HCT116 (cell line): Measurements from ENCODE around the gene CORT. TPM values are rescaled to one million over a fixed set of nuclear protein-coding genes. Genes with fewer than 3 reads are reported as not detected.
A peak's percentile ranks its signal among the peaks of the same experiment; 100 is the strongest.

Source experiments
- ATAC-seq: fragments of 200-7000 bp; cut with Tn5 transposase; 2 replicates; pipeline ENCODE4 v1.9.1; 2020; ENCODE audit warnings: mild to moderate bottlenecking, moderate library complexity
- BruUV-seq: library from RNA; stranded (reverse); fragments of 400-500 nt; replicated peaks from 2 replicates; lab custom pipeline; 2021; lab: Mats Ljungman, UMichigan
- CTCF ChIA-PET: fragments of 300-600 bp; sonication (Branson Sonifier 250); formaldehyde crosslinking; loops from one replicate; lab custom pipeline; 2021; ENCODE audit warnings: antibody characterized with exemption; lab: Charles Lee
- POLR2A ChIA-PET: fragments of 300-600, 350-600 bp; sonication (Branson Sonifier 250); formaldehyde crosslinking; loops from one replicate; lab custom pipeline; 2021; ENCODE audit warnings: antibody characterized with exemption; lab: Charles Lee
- RAD21 ChIA-PET, 2 experiments: fragments of 300-600 bp; sonication (Branson Sonifier 250); formaldehyde crosslinking; loops; one replicate each; lab custom pipeline; 2023; ENCODE audit warnings: low total read pairs in 2 of 2; ENCODE audit not compliant: uncharacterized antibody in 2 of 2, unreplicated experiment in 2 of 2, low non-redundant PET in 1 of 2; lab: Charles Lee
- DNase-seq: peaks from one replicate; pipeline ENCODE4 v3.0.0-alpha.2; 2010; ENCODE audit warnings: low read depth, low spot score
- H2AFZ ChIP-seq: fragments of 200-600 bp; shearing (Covaris generic), sonication (generic); 2 replicates; pipeline ENCODE4 v1.6.1; 2017; ENCODE audit warnings: low read depth, mixed run types, mixed read lengths, antibody characterized with exemption, low read length; ENCODE audit not compliant: poor library complexity, severe bottlenecking
- H3K27ac ChIP-seq: 2 replicates; pipeline ENCODE4 v1.5.1; 2012; ENCODE audit warnings: low read depth, low read length
- H3K27me3 ChIP-seq: fragments of 200-600 bp; sonication (generic); 2 replicates; pipeline ENCODE4 v1.6.1; 2016; ENCODE audit warnings: mixed run types, low read length, mixed read lengths; ENCODE audit not compliant: insufficient read depth
- H3K36me3 ChIP-seq, 2 experiments: fragments of 200-500 bp in 1 of 2; fragments of 200-600 bp in 1 of 2; sonication (Bioruptor generic) in 1 of 2; sonication (generic) in 1 of 2; 2 replicates each; pipeline versions ENCODE4 v1.5.1 to v1.6.1; 2014 to 2016; ENCODE audit warnings: low read length in 2 of 2, inconsistent platforms in 1 of 2, mixed read lengths in 1 of 2, mixed run types in 1 of 2; ENCODE audit not compliant: insufficient read depth in 2 of 2, control insufficient read depth in 1 of 2
- H3K4me1 ChIP-seq, 2 experiments: fragments of 200-600 bp in 1 of 2; sonication (generic) in 1 of 2; 2 replicates each; pipeline versions ENCODE4 v1.5.1 to v1.6.1; 2012 to 2017; ENCODE audit warnings: low read length in 2 of 2, inconsistent platforms in 1 of 2, mild to moderate bottlenecking in 1 of 2, mixed read lengths in 1 of 2, mixed run types in 1 of 2, moderate library complexity in 1 of 2; ENCODE audit not compliant: insufficient read depth in 2 of 2, control insufficient read depth in 1 of 2
- H3K4me2 ChIP-seq: fragments of 200-600 bp; sonication (generic); 2 replicates; pipeline ENCODE4 v1.6.1; 2017; ENCODE audit warnings: mixed run types, low read length, mixed read lengths
- H3K4me3 ChIP-seq, 2 experiments: fragments of 200-600 bp in 1 of 2; sonication (generic) in 1 of 2; replicated peaks in 1 of 2; 2 replicates each; pipeline ENCODE4 v1.5.1; 2011 to 2016; ENCODE audit warnings: low read length in 2 of 2, control low read depth in 1 of 2, low read depth in 1 of 2, mild to moderate bottlenecking in 1 of 2, mixed read lengths in 1 of 2, mixed run types in 1 of 2
- H3K79me2 ChIP-seq: fragments of 200-600 bp; sonication (generic); 2 replicates; pipeline ENCODE4 v1.6.1; 2017; ENCODE audit warnings: mild to moderate bottlenecking, mixed run types, low read length, moderate library complexity, mixed read lengths; ENCODE audit not compliant: insufficient read depth
- H3K9ac ChIP-seq: fragments of 200-600 bp; sonication (generic); 2 replicates; pipeline ENCODE4 v1.6.1; 2016; ENCODE audit warnings: low read length, mixed read lengths
- H3K9me2 ChIP-seq: fragments of 200-600 bp; sonication (generic), shearing (Covaris generic); 2 replicates; pipeline ENCODE4 v1.6.1; 2017; ENCODE audit warnings: mixed run types, mild to moderate bottlenecking, moderate library complexity; ENCODE audit not compliant: insufficient read depth
- H3K9me3 ChIP-seq, 2 experiments: fragments of 200-500 bp in 1 of 2; fragments of 200-600 bp in 1 of 2; sonication (Bioruptor generic) in 1 of 2; sonication (generic) in 1 of 2; 2 replicates each; pipeline ENCODE4 v1.6.1; 2014 to 2017; ENCODE audit warnings: low read length in 2 of 2, mixed read lengths in 2 of 2, inconsistent platforms in 1 of 2, low read depth in 1 of 2, mild to moderate bottlenecking in 1 of 2, mixed run types in 1 of 2, moderate library complexity in 1 of 2; ENCODE audit not compliant: control insufficient read depth in 1 of 2, insufficient read depth in 1 of 2
- H4K20me1 ChIP-seq: fragments of 200-600 bp; sonication (generic), shearing (Covaris generic); 2 replicates; pipeline ENCODE4 v1.6.1; 2017; ENCODE audit warnings: mixed run types, mild to moderate bottlenecking, moderate library complexity; ENCODE audit not compliant: insufficient read depth
- ATF3 ChIP-seq: IDR thresholded peaks from 2 replicates; pipeline ENCODE4 v1.6.1; 2012
- CBX3 ChIP-seq: IDR thresholded peaks from 2 replicates; pipeline ENCODE4 v1.6.1; 2012; ENCODE audit warnings: low read depth
- CEBPB ChIP-seq: IDR thresholded peaks from 2 replicates; pipeline ENCODE4 v1.6.1; 2012; ENCODE audit warnings: low read depth
- MAX ChIP-seq: IDR thresholded peaks from 2 replicates; pipeline ENCODE4 v1.6.1; 2012
- POLR2AphosphoS5 ChIP-seq: IDR thresholded peaks from 2 replicates; pipeline ENCODE4 v1.6.1; 2011; ENCODE audit warnings: mild to moderate bottlenecking, low read depth, low read length, moderate library complexity
- RAD21 ChIP-seq: IDR thresholded peaks from 2 replicates; pipeline ENCODE4 v1.6.1; 2012; ENCODE audit warnings: low read depth, mild to moderate bottlenecking
- REST ChIP-seq: IDR thresholded peaks from 2 replicates; pipeline ENCODE4 v1.6.1; 2012; ENCODE audit warnings: low read depth
- SIN3A ChIP-seq: IDR thresholded peaks from 2 replicates; pipeline ENCODE4 v1.6.1; 2012; ENCODE audit warnings: low read depth
- ZFX ChIP-seq: fragments of 450-650 bp; IDR thresholded peaks from 2 replicates; pipeline ENCODE4 v1.6.1; 2017
- intact Hi-C: fragments of 100-400 bp; cut with micrococcal nuclease; formaldehyde crosslinking; loops from 2 replicates; pipeline ENCODE4 v1.10.0; 2022
- total RNA-seq: library from RNA; stranded (reverse); gene quantifications from one replicate; pipeline ENCODE4 v1.2.1, GENCODE V29; 2021; ENCODE audit not compliant: unreplicated experiment

CORT gene
- total RNA-seq, 1 experiment from 2014 or later = 0.84 TPM

- TF ChIP-seq REST (no peak), RAD21 (no peak), CBX3 (no peak)
Observed at GRCh38 chr1:10450836-10451235, 1.0 kb downstream of the CORT start (continued).

- no peak overlapping the region for H3K27ac ChIP-seq
- no peak overlapping the region for H3K9ac ChIP-seq
- no peak for ATAC-seq
- H3K4me2 ChIP-seq = no peak overlapping the region
- POLR2A ChIA-PET = interaction anchor here (1.3 kb wide), 1 partner anchor 21 kb away, joined by 3 read pairs; the partner anchor contains the start of gene CENPS
- CTCF ChIA-PET = interaction anchor here (0.6 kb wide), 1 partner anchor 109 kb away, joined by 3 read pairs; no protein-coding TSS in a partner anchor
- no peaks in the 10 kb centered on the region for H3K9me2 ChIP-seq
- no peaks in the 10 kb centered on the region for H3K79me2 ChIP-seq
- TSS peak; percentile 10 for BruUV-seq
- no peak for DNase-seq
- H3K9me3 ChIP-seq = peaks cover 0 to 4% of the 10 kb centered on the region in 2 experiments; a peak in 1 of 4 replicates
- H4K20me1 ChIP-seq = no peaks in the 10 kb centered on the region
- H3K36me3 ChIP-seq = no peaks in the 10 kb centered on the region
- H3K27me3 ChIP-seq = no peaks in the 10 kb centered on the region
- no peak for TF ChIP-seq POLR2AphosphoS5
- no peak for TF ChIP-seq MAX
- TF ChIP-seq ATF3 = no peak
- no peak for TF ChIP-seq CEBPB
- no peak for TF ChIP-seq ZFX
- TF ChIP-seq SIN3A = no peak
- TF ChIP-seq, all 23 proteins: peak for 0
- no peak overlapping the region for H2AFZ ChIP-seq
- no peaks in the 10 kb centered on the region for H3K4me1 ChIP-seq
- RAD21 ChIA-PET = no interaction called here
- intact Hi-C loops = no loop called here
- no peak overlapping the region for H3K4me3 ChIP-seq
Observed at GRCh38 chr1:10451287-10451686, 1.5 kb downstream of the CORT start.
